Activated CD8-positive, alpha-beta T cell treated with anti-CD3 and anti-CD28 coated beads for 36 hours (primary cell): Measurements from ENCODE around the gene MLLT1. TPM values are rescaled to one million over a fixed set of nuclear protein-coding genes. Genes with fewer than 3 reads are reported as not detected.

Source experiments
- ATAC-seq: fragments of 200-7000 bp; cut with Tn5 transposase; one replicate; pipeline ENCODE4 v1.10.0; 2021; ENCODE audit warnings: mild to moderate bottlenecking, moderate library complexity
- CTCF ChIA-PET: fragments of 350-600 bp; sonication (Branson Sonifier 250); formaldehyde crosslinking; loops from one replicate; lab custom pipeline; 2021; ENCODE audit warnings: antibody characterized with exemption; lab: Charles Lee
- POLR2A ChIA-PET: fragments of 350-600 bp; sonication (Branson Sonifier 250); formaldehyde crosslinking; loops from one replicate; lab custom pipeline; 2021; ENCODE audit warnings: antibody characterized with exemption; lab: Charles Lee
- DNase-seq: peaks from one replicate; pipeline ENCODE4 v3.0.0-alpha.2; 2020
- H3K27ac Mint-ChIP-seq: one replicate; pipeline ENCODE4 v1.8.0; 2021; ENCODE audit warnings: mild to moderate bottlenecking, mixed read lengths
- H3K27me3 Mint-ChIP-seq: one replicate; pipeline ENCODE4 v1.8.0; 2021; ENCODE audit warnings: mixed read lengths
- H3K36me3 Mint-ChIP-seq: one replicate; pipeline ENCODE4 v1.8.0; 2021; ENCODE audit warnings: low read depth, mixed read lengths
- H3K4me1 Mint-ChIP-seq: one replicate; pipeline ENCODE4 v1.8.0; 2021; ENCODE audit warnings: low read depth, mixed read lengths
- H3K4me3 Mint-ChIP-seq: one replicate; pipeline ENCODE4 v1.8.0; 2021; ENCODE audit warnings: mild to moderate bottlenecking, moderate library complexity, mixed read lengths
- H3K9me3 Mint-ChIP-seq: one replicate; pipeline ENCODE4 v1.8.0; 2021; ENCODE audit warnings: mixed read lengths
- CTCF ChIP-seq: fragments of 200-600 bp; IDR thresholded peaks from one replicate; pipeline ENCODE4 v1.8.0; 2022; ENCODE audit warnings: antibody characterized with exemption, mild to moderate bottlenecking
- intact Hi-C: fragments of 100-400 bp; cut with micrococcal nuclease; formaldehyde crosslinking; loops from one replicate; pipeline ENCODE4 v1.10.0; 2022
- total RNA-seq, 2 experiments: library from RNA; stranded (reverse); gene quantifications; one replicate each; pipeline ENCODE4 v1.2.3, GENCODE V29; 2021

Gene MLLT1
- total RNA-seq, result 10 to 100 TPM; 41.4 to 44.6 TPM

- H3K4me3 Mint-ChIP-seq, result peak within 1 kb of the TSS; percentile 92
- H3K4me1 Mint-ChIP-seq, result peaks cover 37% of the 10 kb centered on the region
- no peaks in the 10 kb centered on the region for H3K27me3 Mint-ChIP-seq
- ChIA-PET CTCF (no interaction called here), POLR2A (no interaction called here)
- ATAC-seq (peak; percentile 99), DNase-seq (peak; percentile 96)
- H3K27ac Mint-ChIP-seq, result peak within 1 kb of the TSS; percentile 94
- intact Hi-C loops, result no loop called here
- peaks cover 2% of the 10 kb centered on the region for H3K9me3 Mint-ChIP-seq
- peak; percentile 86 for TF ChIP-seq CTCF
- peaks cover 17% of the 10 kb centered on the region for H3K36me3 Mint-ChIP-seq
Measured at GRCh38 chr19:6279931-6280591, at the start of gene MLLT1. MLLT1 (minus strand) TSS chr19:6279975; CDS start chr19:6279784, 191 bp downstream.

GRCh38 chr19:6326815-6327214 lies 47.0 kb upstream of the MLLT1 start:
- H3K27ac Mint-ChIP-seq, result no peak overlapping the region
- intact Hi-C loops, result no loop called here
- H3K36me3 Mint-ChIP-seq, result peaks cover 3% of the 10 kb centered on the region
- no peaks in the 10 kb centered on the region for H3K27me3 Mint-ChIP-seq
- H3K4me3 Mint-ChIP-seq, result no peak overlapping the region
- CTCF ChIA-PET, result interaction anchor here (1.2 to 1.7 kb wide), 2 partner anchors 27 to 200 kb away, joined by 3 read pairs; no protein-coding TSS in a partner anchor
- no peak for TF ChIP-seq CTCF
- no peaks in the 10 kb centered on the region for H3K4me1 Mint-ChIP-seq
- no peak for ATAC-seq
- H3K9me3 Mint-ChIP-seq, result peaks cover 2% of the 10 kb centered on the region
- DNase-seq, result no peak
- POLR2A ChIA-PET, result interaction anchor here (0.7 to 1.2 kb wide), 2 partner anchors 10 to 60 kb away, joined by 3 read pairs; no protein-coding TSS in a partner anchor

GRCh38 chr19:6325614-6326013 lies 45.8 kb upstream of the MLLT1 start:
- Mint-ChIP-seq H3K4me3 (no peak overlapping the region), H3K9me3 (peaks cover 2% of the 10 kb centered on the region), H3K27me3 (no peaks in the 10 kb centered on the region), H3K27ac (no peak overlapping the region), H3K36me3 (peaks cover 3% of the 10 kb centered on the region), H3K4me1 (no peaks in the 10 kb centered on the region)
- DNase-seq, result no peak
- ATAC-seq, result no peak
- ChIA-PET CTCF (no interaction called here), POLR2A (no interaction called here)
- intact Hi-C loops, result no loop called here
- TF ChIP-seq CTCF, result no peak

- CTCF ChIA-PET, result interaction anchor here (1.4 kb wide), 1 partner anchor 106 kb away, joined by 3 read pairs; no protein-coding TSS in a partner anchor
- no peak for ATAC-seq
- Mint-ChIP-seq H3K27me3 (no peaks in the 10 kb centered on the region), H3K4me3 (no peak overlapping the region), H3K9me3 (peaks cover 2% of the 10 kb centered on the region), H3K4me1 (no peaks in the 10 kb centered on the region), H3K36me3 (peaks cover 3% of the 10 kb centered on the region), H3K27ac (no peak overlapping the region)
- no peak for DNase-seq
- POLR2A ChIA-PET, result no interaction called here
- intact Hi-C loops, result no loop called here
- TF ChIP-seq CTCF, result no peak
Measured at GRCh38 chr19:6324757-6325156, 45.0 kb upstream of the MLLT1 start.

GRCh38 chr19:6322284-6322683 lies 42.5 kb upstream of the MLLT1 start:
- no peak for DNase-seq
- ChIA-PET POLR2A (no interaction called here), CTCF (interaction anchor here (1.0 kb wide), 1 partner anchor 311 kb away, joined by 3 read pairs; no protein-coding TSS in a partner anchor)
- TF ChIP-seq CTCF, result no peak
- intact Hi-C loops, result no loop called here
- H3K4me3 Mint-ChIP-seq, result no peak overlapping the region
- peaks cover 3% of the 10 kb centered on the region for H3K36me3 Mint-ChIP-seq
- peaks cover 2% of the 10 kb centered on the region for H3K9me3 Mint-ChIP-seq
- no peaks in the 10 kb centered on the region for H3K4me1 Mint-ChIP-seq
- no peak for ATAC-seq
- no peak overlapping the region for H3K27ac Mint-ChIP-seq
- no peaks in the 10 kb centered on the region for H3K27me3 Mint-ChIP-seq
